ENCODE measurements around the gene PCSK6.

- TF ChIP-seq CTCF (IDR thresholded peaks at IDR 0.05; ENCODE audit: poor library complexity, severe bottlenecking) (no peak), POLR2AphosphoS5 (IDR thresholded peaks at IDR 0.05) (no peak), RAD21 (conservative IDR thresholded peaks at IDR 0.05) (no peak), EP300 (conservative IDR thresholded peaks at IDR 0.05; ENCODE audit: poor library complexity, severe bottlenecking) (no peak), SMC3 (conservative IDR thresholded peaks at IDR 0.05; ENCODE audit: poor library complexity) (no peak), REST (IDR thresholded peaks at IDR 0.05; ENCODE audit: borderline replicate concordance) (no peak)
Measured at GRCh38 chr15:101313041-101313761, 176.3 kb downstream of the PCSK6 start.

All from neural cell (in vitro differentiated cells).